ENCODE measurements around the gene FBXW4.

Gene FBXW4

DNA sequence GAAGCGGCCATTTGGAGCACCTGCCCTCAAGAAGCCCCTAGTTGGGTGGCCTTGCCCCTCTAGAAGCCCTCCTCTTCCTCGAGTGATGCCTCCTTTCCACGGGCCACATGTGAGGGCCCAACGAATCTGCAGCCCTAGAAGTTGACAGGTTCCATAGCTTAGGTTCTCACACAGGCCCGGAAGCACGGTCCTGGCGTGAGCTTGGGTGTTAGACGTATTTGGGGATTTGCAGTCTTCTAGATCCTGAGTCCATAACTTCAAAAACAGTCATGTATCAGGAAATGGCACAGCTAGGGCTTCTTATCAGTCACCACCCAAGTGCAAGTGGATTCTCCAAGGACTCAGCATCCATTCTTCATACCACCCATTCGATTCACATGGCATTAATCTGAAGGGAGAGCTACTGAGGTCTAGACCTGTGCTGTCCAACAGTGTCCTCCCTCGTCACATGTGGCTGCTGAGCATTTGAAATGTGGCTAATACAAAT is 477 bp upstream of the FBXW4 start:
- no peak for DNase-seq

DNA sequence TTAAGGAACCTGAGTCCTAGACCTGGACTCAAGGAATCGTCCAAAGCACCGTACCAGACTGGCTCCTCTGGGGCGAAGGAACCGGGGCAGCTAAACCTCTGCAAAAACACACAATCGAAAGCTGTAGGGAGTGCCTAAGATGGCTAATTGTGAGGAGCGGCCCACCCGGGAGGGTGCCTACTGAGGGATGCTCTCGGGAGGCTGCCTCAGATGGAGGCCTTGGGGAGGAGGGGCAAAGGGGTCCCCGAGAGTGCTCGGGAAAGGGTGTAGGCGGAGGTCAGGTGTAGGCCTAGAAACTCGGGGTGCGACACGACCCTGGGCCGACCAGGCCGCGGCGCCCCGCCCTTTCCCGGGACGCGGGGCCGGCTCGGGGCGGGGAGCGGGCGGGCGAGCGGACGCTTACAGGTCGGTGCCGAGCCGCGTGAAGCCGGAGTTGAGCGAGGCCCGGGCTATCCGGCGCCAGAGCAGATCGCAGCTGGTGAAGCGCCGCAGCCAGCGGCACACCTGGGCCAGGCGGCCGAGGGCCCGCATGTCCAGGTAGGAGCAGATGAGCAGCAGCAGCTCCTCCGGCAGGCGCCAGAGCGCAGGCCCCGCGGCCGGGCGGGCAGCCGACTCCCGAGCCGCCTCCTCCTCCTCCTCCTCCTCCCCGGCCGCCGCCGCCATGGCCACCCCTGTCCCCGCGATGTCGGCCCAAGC is 844 bp downstream of the FBXW4 start:
- peak; percentile 50 for DNase-seq

DNA sequence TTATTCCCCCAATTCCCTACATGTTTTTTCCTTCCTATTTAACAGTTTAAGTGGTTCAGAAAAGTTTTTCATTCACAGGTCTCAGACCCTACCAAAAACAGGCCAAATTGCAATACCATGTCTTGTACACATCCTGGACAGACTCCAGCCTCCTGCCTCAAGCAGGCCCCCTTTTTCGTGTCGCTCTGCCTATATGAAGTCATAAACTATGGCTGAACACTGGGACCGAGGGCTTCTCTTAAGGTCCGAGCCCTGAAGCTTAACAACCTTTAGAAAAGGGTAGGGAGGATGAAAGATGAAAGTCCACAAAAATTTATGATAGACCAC is 1.4 kb downstream of the FBXW4 start:
- no peak for DNase-seq

DNA sequence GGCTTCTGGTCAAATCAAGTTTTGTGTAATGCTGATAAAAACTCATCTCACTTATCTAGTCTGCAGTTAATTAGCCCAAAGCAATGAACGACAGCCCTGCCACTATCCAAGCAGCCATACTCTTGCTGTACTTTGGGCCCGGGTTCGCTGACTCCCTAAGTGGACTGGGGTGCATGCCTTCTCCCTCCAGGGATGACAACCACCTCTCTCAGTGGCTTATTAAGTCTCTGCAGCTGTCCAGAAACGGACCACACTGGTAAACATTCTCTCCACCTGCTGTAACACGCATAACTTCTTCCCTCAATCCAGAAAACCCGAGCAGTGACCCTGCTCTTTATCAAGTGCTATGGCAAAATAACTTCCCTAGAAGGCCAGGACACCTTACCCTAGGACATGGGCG is 3.9 kb downstream of the FBXW4 start:
- DNase-seq: no peak

DNA sequence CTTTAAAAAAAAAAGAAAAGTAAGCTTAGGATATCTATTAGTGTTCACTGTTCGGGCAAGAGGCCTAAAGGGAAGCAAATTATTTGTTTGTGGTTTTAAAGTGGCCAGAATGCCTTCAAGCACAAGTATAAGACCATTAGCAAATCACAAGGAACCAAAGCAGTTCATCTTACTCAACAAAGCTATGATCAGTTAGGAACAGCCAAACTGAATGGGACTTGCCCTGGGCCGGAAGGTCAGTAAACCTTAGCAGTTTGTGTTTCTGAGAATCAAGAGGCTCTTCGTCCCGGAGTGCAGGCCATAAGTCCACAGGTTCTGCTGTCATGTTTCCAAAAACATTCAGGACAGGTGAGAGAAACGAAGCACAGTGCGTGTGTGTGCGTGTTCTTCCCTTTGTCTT is 4.5 kb downstream of the FBXW4 start:
- no peak for DNase-seq

DNA sequence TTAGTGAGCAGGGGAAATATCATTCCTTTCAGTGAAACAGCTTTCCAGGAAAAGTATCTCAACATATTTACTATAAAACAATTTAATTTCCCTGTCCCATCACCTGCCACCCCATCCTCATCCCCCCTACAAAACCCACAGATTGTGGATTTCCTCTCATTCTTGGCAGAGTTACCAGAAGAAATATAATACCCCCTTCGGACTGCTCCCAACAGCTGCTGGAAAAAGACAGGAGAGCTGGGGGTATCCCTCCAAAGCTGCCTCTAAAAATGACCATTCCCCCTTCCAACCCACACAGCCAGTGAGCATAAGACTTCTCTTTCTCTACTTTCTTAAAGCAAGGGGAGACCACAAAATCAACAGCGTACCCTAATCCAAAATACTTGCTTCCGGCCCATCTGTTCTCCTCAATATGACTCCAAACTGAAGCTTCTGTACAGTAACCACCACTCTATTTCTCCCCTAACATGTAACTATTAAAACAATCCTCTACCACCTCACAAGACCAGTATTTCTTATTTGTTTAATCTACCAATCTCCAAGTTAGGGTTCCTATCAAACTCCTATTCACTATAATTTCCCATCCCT is 7.8 kb downstream of the FBXW4 start:
- DNase-seq: no peak

DNA sequence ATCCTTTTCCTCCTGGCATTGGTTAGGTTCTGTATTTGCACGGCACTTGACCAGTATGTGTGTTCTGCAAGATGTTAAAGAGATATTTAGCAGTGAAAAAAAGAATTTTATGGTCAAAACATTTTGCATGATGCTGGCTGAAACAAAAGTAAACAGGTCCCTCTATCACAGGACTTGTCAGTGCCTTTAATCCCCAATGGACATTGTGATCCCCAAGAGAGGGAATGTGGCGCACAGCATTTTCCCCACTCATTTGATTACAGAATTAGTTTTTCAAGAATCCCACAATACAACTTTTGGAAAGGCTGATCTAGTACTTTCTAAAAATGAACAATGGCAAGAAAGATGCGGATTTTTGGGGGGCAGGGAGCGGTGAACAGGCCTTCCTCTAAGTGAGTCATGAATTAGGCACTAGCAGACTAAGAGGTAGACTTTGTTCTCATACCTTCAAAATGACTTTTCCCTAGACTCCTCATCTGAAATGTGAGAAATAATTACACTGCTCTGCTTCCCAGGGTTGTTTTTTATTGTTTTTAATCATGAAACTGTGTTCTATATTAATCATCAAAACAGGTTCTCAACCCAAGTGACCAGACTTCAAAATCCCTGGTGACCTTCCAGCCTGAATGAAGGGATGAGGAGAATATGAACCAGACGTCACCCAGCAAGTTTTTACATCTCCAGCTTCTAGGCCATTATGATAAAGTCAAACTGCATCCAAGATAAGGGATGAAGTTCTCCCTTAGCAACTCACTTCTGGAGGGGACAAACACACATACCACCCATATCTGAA is 8.6 kb downstream of the FBXW4 start:
- no peak for DNase-seq

DNA sequence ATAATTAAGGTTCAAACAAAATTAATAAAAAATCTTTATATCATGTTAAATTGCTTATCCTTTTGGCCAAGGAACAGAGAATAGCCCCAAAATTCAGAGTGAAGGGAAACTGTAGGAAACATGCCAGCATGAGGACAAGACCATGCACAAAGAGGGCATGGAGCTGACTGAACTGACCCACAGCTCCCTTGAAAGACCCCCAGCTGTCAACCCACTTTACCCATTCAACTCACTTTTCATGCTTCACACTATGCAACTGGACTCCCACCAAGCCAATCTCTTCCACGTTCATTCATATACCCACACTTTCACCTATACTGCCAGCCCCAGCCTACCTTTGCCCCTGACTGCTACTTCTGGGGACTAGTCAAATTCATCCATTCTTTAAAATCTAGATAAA is 10.2 kb downstream of the FBXW4 start:
- DNase-seq: no peak

DNA sequence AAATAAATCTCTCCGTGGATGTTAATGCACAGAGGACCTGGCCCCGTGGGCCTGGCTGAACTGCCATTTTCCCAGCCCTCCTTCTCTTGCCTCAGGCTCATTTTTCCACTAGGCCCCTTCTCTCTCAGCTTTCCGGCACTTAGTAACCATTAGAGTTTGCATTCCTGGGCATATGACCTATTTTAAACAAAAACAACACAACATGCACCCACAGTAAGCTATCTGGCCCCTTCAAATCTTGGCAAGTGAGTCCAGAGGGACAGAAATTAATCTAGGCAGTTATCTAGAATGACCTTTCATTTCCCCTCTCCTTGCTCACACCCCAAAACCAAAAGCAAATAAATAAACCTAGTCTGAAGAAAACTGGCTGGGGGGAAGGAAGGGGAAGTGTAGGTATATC is 11.7 kb downstream of the FBXW4 start:
- DNase-seq: no peak

DNA sequence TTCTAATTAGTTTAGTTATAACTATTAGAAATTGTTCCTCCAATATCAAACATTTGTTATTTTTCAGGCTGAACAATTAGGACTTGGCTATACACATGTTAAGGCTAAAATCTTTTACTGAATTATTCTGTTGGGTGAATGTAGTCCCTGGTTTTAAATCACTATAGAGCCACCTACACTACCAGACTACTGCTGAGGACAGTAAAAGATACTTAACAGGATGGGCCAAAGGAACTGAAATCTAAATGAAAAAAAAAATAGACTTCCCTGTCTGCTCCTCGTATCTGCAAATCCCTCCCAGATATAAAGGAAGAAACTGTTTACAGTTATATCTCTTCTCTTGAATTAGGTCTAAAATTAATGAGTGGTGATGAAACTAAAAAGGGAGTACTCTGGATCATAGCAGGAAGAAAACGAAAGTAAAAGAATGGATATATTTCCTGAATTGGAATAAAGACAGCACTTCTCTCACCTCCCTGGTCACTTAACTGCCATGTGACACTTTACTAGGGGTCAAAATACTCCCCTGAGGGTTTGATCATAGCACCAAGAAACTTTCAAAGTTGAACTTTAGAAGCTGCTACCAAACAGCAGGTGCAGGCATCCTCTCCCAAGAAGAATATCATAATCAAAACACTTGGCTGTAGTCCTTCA is 12.7 kb downstream of the FBXW4 start:
- DNase-seq: no peak

DNA sequence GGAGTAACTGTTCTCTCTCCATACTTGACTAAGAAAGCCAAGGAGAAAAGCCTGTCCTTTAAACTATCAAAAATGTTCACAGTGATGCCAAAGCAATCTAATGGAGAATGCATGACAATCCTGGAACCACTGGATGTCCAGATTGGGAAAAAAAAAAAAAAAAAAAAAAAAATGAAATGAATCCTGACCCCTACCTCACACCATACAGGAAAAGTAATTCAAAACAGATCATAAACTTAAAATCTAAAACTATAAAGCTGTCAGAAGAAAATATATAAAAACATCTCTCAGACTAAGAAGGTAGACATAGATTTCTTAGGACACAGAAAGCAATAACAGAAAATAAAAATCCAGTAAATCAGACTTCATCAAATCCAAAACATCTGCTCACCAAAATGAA is 18.4 kb downstream of the FBXW4 start:
- DNase-seq: no peak

DNA sequence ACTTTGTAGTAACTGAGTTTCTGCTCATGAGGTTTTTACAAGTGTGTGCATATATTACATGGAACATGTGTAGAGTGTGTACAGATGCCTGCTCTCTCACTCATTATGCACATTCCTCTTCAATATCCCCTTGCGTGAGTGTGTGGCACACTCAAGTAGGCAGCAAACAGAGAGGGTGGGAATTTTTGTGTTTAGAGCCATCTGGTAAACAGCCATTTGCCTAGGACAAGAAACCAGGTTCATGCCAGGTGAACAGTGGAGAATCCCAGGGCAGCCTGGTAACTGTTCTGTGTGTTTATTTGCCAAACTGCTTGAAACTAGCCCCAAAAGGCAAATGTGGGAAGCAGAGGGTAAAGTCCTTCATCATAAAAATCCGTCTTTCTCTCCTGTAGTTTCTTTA is 19.9 kb downstream of the FBXW4 start:
- no peak for DNase-seq

DNA sequence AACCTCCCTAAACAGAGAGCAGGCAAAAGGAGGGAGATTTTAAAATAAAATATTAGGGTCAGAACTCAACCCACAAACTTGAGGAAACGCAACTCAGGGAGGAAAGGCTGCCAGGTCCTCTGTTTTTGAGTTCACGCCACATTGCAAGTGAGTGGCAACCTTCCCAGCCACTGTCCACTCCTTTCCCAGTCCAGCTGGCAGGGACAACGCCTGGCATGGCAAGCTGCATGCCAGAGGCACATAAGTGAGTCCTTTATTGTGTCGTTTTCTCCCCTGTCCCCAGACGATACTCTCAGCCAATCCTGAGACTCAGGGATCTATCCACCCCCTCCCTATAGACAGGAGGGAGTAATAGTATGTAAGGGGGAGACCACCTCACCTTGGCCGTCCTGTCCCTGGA is 22.4 kb downstream of the FBXW4 start:
- no peak for DNase-seq

DNA sequence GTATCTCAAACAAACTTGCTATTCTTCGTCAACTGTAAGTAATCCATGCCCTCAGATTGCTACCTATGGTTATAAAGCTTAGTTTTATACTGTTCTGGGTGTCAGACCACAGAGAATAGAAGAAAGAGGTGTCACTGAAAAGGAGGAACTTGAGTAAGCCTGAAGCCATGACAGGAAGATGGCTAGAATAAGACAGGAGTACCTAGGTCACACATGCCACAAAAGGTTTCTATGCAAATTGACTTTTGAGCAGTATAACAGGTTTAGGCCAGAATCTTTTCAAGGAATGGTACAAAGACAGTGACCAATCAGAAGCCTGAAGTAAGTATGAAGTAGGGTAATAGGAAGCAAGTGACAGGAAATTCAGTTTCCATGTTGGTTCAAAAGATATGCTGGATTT is 23.5 kb downstream of the FBXW4 start:
- DNase-seq: no peak

DNA sequence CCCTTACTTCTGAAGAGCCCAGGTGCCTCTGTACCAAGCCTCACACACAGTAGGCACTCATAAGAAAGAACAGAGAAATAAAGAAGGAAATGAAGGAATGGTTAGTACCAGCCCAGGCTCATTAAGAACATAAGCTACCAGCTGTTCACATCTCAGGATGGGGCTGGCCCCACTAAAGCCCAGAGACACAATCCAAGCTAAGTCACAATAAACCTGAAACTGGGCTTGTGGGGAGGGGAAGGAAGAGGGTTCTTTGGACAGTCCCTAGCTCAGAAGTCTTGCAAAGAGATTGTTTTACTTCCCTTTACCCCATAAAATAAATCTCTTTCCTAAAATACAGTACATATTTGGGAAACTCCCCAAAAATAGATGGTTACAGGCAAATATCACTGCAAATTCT is 24.3 kb downstream of the FBXW4 start:
- no peak for DNase-seq

DNA sequence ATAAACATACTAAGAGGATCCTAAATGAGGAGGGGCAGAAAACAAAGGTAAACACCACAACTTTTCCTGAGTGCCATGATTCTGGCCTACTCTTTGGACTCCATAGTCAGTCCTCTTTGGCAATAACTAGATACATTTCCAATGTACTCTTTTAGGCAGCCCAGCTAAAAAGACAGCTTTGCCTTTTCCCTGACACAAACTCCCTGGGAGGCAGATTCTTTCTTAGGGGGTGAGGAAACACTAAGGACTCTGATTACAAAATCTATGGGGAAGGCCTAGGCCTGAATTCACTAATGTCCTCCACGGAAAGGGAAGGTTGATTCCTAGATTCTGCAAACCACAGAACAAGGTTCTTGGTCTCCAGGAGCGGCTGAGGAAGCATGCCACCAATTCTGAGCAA is 25.8 kb downstream of the FBXW4 start:
- no peak for DNase-seq

DNA sequence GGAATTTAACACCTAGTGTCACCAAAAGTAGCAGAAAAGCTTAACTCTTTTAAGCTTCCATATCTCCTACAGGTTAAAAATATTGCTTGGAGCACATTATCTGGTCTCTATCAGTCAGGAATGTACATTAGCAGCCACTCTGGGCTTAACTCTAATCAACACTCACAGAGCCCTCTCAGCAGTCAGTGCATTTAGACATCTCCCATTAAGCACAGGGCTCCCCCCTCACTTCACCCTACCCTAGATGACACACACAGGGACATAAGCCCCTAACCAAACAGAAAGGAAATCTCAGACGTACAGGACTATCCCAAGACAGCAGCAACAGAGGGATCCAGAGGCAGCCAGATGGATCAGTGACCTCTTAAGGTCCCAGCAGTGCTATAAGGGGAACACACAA is 26.4 kb downstream of the FBXW4 start:
- DNase-seq: no peak

DNA sequence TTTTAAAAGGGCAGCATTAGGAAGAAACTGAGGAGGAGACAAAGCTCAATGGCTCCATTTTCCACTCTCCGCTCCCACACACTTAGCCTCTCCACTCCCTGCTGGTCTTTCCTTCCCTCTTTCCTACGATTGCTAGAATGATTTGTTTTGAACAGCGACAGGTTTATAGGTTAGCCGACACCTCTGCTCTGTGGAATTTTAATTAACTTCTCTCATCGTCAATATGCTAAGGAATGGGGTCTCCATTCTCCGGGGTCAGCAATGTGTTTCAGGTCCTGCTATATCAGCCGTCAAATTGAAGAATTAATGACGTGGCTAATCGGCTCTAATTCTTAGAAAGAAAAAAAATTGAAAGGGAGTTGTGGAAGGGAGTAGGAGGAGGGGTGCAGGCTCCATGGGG is 28.9 kb downstream of the FBXW4 start:
- DNase-seq: no peak

DNA sequence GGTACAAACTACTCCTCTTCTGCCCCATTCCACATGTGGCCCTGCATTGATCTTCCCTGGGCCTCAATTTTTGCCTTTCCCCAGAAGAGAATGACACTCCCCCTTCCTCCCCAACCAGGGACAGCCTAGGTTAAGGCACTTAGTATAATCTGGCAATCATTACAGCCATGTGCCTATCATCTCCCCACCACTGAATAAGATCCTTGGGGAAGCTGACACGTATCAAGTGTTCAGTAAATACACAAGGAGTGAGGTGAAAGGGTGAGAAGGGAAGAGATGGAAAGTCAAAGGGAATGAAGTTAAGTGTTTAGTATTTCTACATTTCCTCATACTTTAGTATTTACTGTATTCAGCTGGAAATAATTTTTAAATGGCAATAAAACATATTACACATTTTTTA is 31.9 kb downstream of the FBXW4 start:
- DNase-seq: no peak

DNA sequence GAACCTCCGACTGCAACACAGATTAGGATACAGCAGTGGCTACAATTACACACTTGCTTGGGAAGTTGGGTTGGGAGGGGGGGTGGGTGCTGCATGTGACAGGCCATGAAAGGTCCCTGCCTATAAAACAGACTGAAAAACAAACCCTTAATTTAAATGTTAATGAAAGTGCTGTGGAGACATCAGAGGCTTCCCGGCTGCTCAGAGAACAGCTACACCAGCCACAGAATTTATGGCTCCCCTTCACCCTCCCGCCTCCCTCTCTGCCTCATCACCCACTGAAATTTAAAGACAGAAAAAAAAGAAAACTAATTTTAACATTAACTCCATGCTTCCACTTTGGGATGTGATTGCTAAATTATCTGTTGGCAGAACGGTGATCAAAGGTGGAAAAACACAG is 34.7 kb downstream of the FBXW4 start:
- no peak for DNase-seq

DNA sequence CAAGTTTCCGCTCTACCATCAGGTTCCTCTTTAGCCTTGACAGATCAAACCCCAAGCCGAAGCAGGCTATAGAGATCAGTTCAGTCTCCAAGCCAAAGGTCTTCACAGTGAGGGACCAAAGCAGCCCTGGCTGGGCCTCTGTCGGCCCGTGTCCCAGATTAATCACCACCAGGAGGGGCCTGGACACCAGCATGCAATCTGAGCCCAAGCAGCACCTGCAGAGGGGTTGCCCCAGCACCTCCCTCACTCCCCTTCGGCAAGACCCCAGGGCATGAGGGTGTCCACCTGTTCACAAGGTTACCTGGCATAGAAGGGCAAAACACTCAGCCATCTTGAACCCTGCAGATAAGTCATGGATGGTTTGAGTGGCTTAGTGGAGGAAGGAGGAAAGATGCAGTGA is 36.0 kb downstream of the FBXW4 start:
- no peak for DNase-seq

DNA sequence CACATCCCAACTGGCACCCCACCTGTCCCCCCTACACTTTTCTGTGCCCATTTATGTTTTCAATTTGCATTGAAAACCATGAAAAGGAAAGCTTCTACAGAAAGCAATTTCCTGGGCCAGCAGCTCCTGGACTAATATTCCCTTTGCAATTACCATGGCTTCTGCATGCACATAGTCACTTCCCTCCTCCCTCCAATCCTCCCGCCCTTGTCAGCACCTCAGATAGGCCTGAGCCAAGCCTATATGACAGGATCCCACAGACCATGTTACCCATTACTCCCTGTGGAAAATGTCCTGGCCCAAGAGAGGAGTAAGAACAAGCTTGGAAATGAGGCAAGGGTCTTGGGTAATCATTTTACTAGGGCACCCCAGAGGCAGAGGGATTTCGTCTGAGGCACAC is 38.1 kb downstream of the FBXW4 start:
- DNase-seq: no peak

DNA sequence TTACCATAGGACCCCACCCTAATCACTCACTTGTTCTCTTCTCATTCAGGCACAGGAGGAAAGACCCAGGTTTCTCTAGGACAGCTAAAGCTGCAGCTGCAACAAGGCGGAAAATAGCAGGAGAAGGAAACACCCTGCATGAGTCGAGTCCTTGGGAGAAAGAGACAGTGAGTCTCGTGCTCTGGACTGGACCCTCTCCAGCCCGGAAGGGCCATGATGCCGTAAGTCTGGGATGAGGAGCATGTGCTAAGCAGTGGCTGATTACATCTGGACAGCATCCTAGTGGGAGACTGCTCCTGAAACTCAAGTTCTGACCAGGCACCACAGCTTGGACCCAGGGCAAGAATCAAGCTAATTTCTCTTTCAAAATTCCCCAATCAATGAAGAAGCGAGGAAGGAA is 39.4 kb downstream of the FBXW4 start:
- DNase-seq: no peak

DNA sequence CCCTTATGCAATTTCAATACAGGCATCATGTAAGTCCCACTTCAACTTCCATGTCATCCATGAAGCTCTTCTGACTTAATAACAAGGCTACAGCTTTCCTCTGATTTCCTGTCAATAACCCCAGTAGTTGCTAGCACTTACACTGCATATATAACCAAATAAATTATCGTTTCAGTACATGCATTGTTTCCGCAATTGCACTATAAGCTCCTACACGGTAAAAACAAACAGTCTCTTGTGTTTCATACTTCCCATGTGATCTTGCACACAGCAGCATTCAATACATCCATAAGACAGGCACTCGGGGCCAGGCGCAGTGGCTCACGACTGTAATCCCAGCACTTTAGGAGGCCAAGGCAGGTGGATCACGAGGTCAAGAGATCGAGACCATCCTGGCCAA is 41.4 kb downstream of the FBXW4 start:
- no peak for DNase-seq

Measured in activated gamma-delta T cell (primary cell).